Caco-2 (cell line): ENCODE results near the gene PHF21B. TPM values are rescaled to one million over a fixed set of nuclear protein-coding genes. Genes with fewer than 3 reads are reported as not detected.
"Not testable (repeated sequence)": the region's sequence is repeated elsewhere in the genome, so short reads cannot be mapped to it uniquely, and the experiment has no call there.

ENCODE experiments used
- BruUV-seq: library from RNA; stranded (reverse); fragments of 400-500 nt; replicated peaks from 2 replicates; lab custom pipeline; 2021; lab: Mats Ljungman, UMichigan
- CTCF ChIA-PET: fragments of 300-600 bp; sonication (Branson Sonifier 250); formaldehyde crosslinking; loops from one replicate; lab custom pipeline; 2022; ENCODE audit warnings: antibody characterized with exemption; lab: Charles Lee
- POLR2A ChIA-PET: fragments of 300-600 bp; sonication (Branson Sonifier 250); formaldehyde crosslinking; loops from one replicate; lab custom pipeline; 2022; ENCODE audit warnings: antibody characterized with exemption; lab: Charles Lee
- DNase-seq, 2 experiments: peaks; one replicate each; pipeline versions ENCODE4 v3.0.0 to v3.0.0-alpha.2; 2020 to 2022
- H3K27me3 ChIP-seq: replicated peaks from 2 replicates; pipeline ENCODE4 v1.6.0; 2011; ENCODE audit warnings: low read length; ENCODE audit not compliant: control insufficient read depth, insufficient read depth
- H3K36me3 ChIP-seq: 2 replicates; pipeline ENCODE4 v1.5.1; 2011; ENCODE audit warnings: low read length; ENCODE audit not compliant: control insufficient read depth, insufficient read depth
- H3K4me1 ChIP-seq: fragments of 250-450 bp; sonication (Bioruptor Pico); 2 replicates; pipeline ENCODE4 v1.5.1; 2020; ENCODE audit warnings: mild to moderate bottlenecking
- H3K4me3 ChIP-seq: 2 replicates; pipeline ENCODE4 v1.5.1; 2011; ENCODE audit warnings: low read depth, mild to moderate bottlenecking, control low read depth, low read length
- H3K9me3 ChIP-seq: fragments of 250-450 bp; sonication (Bioruptor Pico); 2 replicates; pipeline ENCODE4 v1.5.1; 2020; ENCODE audit warnings: mild to moderate bottlenecking, moderate library complexity
- H3K27ac Mint-ChIP-seq: one replicate; pipeline ENCODE4 v1.8.0; 2022; ENCODE audit warnings: mixed read lengths; ENCODE audit not compliant: unreplicated experiment
- H3K27me3 Mint-ChIP-seq: one replicate; pipeline ENCODE4 v1.8.0; 2022; ENCODE audit warnings: mixed read lengths; ENCODE audit not compliant: insufficient read depth, unreplicated experiment
- H3K36me3 Mint-ChIP-seq: one replicate; pipeline ENCODE4 v1.8.0; 2022; ENCODE audit warnings: mild to moderate bottlenecking, mixed read lengths; ENCODE audit not compliant: insufficient read depth, unreplicated experiment
- H3K4me1 Mint-ChIP-seq: one replicate; pipeline ENCODE4 v1.8.0; 2022; ENCODE audit warnings: low read depth, mixed read lengths; ENCODE audit not compliant: unreplicated experiment
- H3K4me3 Mint-ChIP-seq: one replicate; pipeline ENCODE4 v1.8.0; 2022; ENCODE audit warnings: mild to moderate bottlenecking, moderate library complexity, mixed read lengths; ENCODE audit not compliant: unreplicated experiment
- H3K9me3 Mint-ChIP-seq: one replicate; pipeline ENCODE4 v1.8.0; 2022; ENCODE audit warnings: mixed read lengths; ENCODE audit not compliant: unreplicated experiment
- CTCF ChIP-seq, 2 experiments: fragments of 200-600 bp in 1 of 2; IDR thresholded peaks; 1 replicate in 1 of 2; 2 replicates in 1 of 2; pipeline versions ENCODE4 v1.5.1 to v1.8.0; 2011 to 2022; ENCODE audit warnings: antibody characterized with exemption in 1 of 2, control low read depth in 1 of 2, inconsistent platforms in 1 of 2, low read depth in 1 of 2, low read length in 1 of 2, mild to moderate bottlenecking in 1 of 2, moderate library complexity in 1 of 2; ENCODE audit not compliant: insufficient read depth in 1 of 2, severe bottlenecking in 1 of 2, unreplicated experiment in 1 of 2
- intact Hi-C: fragments of 100-400 bp; cut with micrococcal nuclease; formaldehyde crosslinking; loops from one replicate; pipeline ENCODE4 v1.10.0; 2022; ENCODE audit not compliant: unreplicated experiment
- total RNA-seq: library from RNA; stranded (reverse); gene quantifications from 2 replicates; pipeline ENCODE4 v1.2.3, GENCODE V29; 2022

Gene PHF21B
- total RNA-seq, 1 experiment from 2014 or later = 0.98 TPM

- no peak for TF ChIP-seq CTCF (IDR thresholded peaks at IDR 0.05; ENCODE audit: insufficient read depth in 1 of 2, low read depth in 1 of 2, low read length in 1 of 2, severe bottlenecking in 1 of 2, unreplicated experiment in 1 of 2)
- Histone ChIP-seq H3K27me3 (no peaks in the 10 kb centered on the region; the same call in 1 of the 2 replicates), H3K9me3 (no peaks in the 10 kb centered on the region), H3K36me3 (no peaks in the 10 kb centered on the region), H3K4me1 (no peaks in the 10 kb centered on the region), H3K4me3 (no peak overlapping the region)
- ChIA-PET POLR2A (no interaction called here), CTCF (no interaction called here)
- Mint-ChIP-seq H3K27ac (no peak overlapping the region), H3K36me3 (no peaks in the 10 kb centered on the region), H3K9me3 (no peaks in the 10 kb centered on the region), H3K4me1 (no peaks in the 10 kb centered on the region), H3K27me3 (peaks cover 22% of the 10 kb centered on the region), H3K4me3 (no peak overlapping the region)
- BruUV-seq = no TSS peak
- no peak for DNase-seq
- intact Hi-C loops = no loop called here
Measured at GRCh38 chr22:44963832-44964721, 45.7 kb downstream of the PHF21B start.

- Mint-ChIP-seq H3K27me3 (peaks cover 26% of the 10 kb centered on the region), H3K9me3 (no peaks in the 10 kb centered on the region), H3K4me1 (no peaks in the 10 kb centered on the region), H3K27ac (no peak overlapping the region), H3K4me3 (no peak overlapping the region), H3K36me3 (no peaks in the 10 kb centered on the region)
- Histone ChIP-seq H3K36me3 (no peaks in the 10 kb centered on the region), H3K27me3 (no peaks in the 10 kb centered on the region; the same call in 1 of the 2 replicates), H3K4me3 (no peak overlapping the region), H3K4me1 (no peaks in the 10 kb centered on the region), H3K9me3 (no peaks in the 10 kb centered on the region)
- ChIA-PET CTCF (no interaction called here), POLR2A (no interaction called here)
- DNase-seq = no peak
- no TSS peak for BruUV-seq
- no peak for TF ChIP-seq CTCF (IDR thresholded peaks at IDR 0.05; ENCODE audit: insufficient read depth in 1 of 2, low read depth in 1 of 2, low read length in 1 of 2, severe bottlenecking in 1 of 2, unreplicated experiment in 1 of 2)
- intact Hi-C loops = no loop called here
Measured at GRCh38 chr22:44962741-44963454, 46.9 kb downstream of the PHF21B start.

GRCh38 chr22:44961682-44962081 lies 48.1 kb downstream of the PHF21B start:
- H3K4me1 Mint-ChIP-seq, H3K9me3 Mint-ChIP-seq, H3K9me3 ChIP-seq, intact Hi-C loops, CTCF ChIA-PET, BruUV-seq, H3K36me3 ChIP-seq, H3K4me3 ChIP-seq, H3K27me3 ChIP-seq, POLR2A ChIA-PET, H3K27ac Mint-ChIP-seq, H3K4me1 ChIP-seq, H3K4me3 Mint-ChIP-seq, DNase-seq, H3K36me3 Mint-ChIP-seq: not testable (repeated sequence)
- H3K27me3 Mint-ChIP-seq = peaks cover 26% of the 10 kb centered on the region
